ENCODE data around the gene NAALADL2. TPM values are rescaled to one million over a fixed set of nuclear protein-coding genes. Genes with fewer than 3 reads are reported as not detected.

NAALADL2 gene
- total RNA-seq, 1 donor = 54.5 TPM

- H3K4me3 ChIP-seq (ENCODE audit: low read depth, low read length) = no peak overlapping the region
- peak; percentile 26 for DNase-seq (ENCODE audit: low read depth)
- TF ChIP-seq CTCF (IDR thresholded peaks at IDR 0.05; ENCODE audit: insufficient read depth, low read length) = no peak
These were observed 72.6 kb downstream of the NAALADL2 start for GRCh38 chr3:174931473-174932353.

GRCh38 chr3:174936590-174936989, 77.5 kb downstream of the NAALADL2 start:
- TF ChIP-seq CTCF (IDR thresholded peaks at IDR 0.05; ENCODE audit: insufficient read depth, low read length) = no peak
- DNase-seq (ENCODE audit: low read depth) = no peak
- no peak overlapping the region for H3K4me3 ChIP-seq (ENCODE audit: low read depth, low read length)

- no peak overlapping the region for H3K4me3 ChIP-seq (ENCODE audit: low read depth, low read length)
- DNase-seq (ENCODE audit: low read depth) = peak; percentile 56
These were observed 78.3 kb downstream of the NAALADL2 start for GRCh38 chr3:174937478-174937877.

GRCh38 chr3:174938102-174938501, 79.0 kb downstream of the NAALADL2 start:
- no peak for DNase-seq (ENCODE audit: low read depth)
- TF ChIP-seq CTCF (IDR thresholded peaks at IDR 0.05; ENCODE audit: insufficient read depth, low read length) = no peak
- H3K4me3 ChIP-seq (ENCODE audit: low read depth, low read length) = no peak overlapping the region

More at GRCh38 chr3:174937478-174937877, 78.3 kb downstream of the NAALADL2 start:
- no peak for TF ChIP-seq CTCF (IDR thresholded peaks at IDR 0.05; ENCODE audit: insufficient read depth, low read length)

- no peak overlapping the region for H3K4me3 ChIP-seq (ENCODE audit: low read depth, low read length)
- TF ChIP-seq CTCF (IDR thresholded peaks at IDR 0.05; ENCODE audit: insufficient read depth, low read length) = no peak
- no peak for DNase-seq (ENCODE audit: low read depth)
These were observed 81.0 kb downstream of the NAALADL2 start for GRCh38 chr3:174940151-174940550.

GRCh38 chr3:174945276-174945675, 86.1 kb downstream of the NAALADL2 start:
- no peak for TF ChIP-seq CTCF (IDR thresholded peaks at IDR 0.05; ENCODE audit: insufficient read depth, low read length)
- no peak overlapping the region for H3K4me3 ChIP-seq (ENCODE audit: low read depth, low read length)
- peak; percentile 57 for DNase-seq (ENCODE audit: low read depth)

Data from fibroblast of the aortic adventitia (primary cell).